HG03097 (cell line): Measurements from ENCODE around the gene ARHGAP22.

Source experiments
- ATAC-seq: cut with Tn5 transposase; IDR thresholded peaks from one replicate; pipeline ENCODE4 v1.9.1; 2021; ENCODE audit not compliant: unreplicated experiment, low FRiP score

The ARHGAP22 gene

GRCh38 chr10:48556065-48556464 lies 48.8 kb downstream of the ARHGAP22 start:
- no peak for ATAC-seq

- no peak for ATAC-seq
Measured at GRCh38 chr10:48555310-48556042, 49.4 kb downstream of the ARHGAP22 start.

DNA sequence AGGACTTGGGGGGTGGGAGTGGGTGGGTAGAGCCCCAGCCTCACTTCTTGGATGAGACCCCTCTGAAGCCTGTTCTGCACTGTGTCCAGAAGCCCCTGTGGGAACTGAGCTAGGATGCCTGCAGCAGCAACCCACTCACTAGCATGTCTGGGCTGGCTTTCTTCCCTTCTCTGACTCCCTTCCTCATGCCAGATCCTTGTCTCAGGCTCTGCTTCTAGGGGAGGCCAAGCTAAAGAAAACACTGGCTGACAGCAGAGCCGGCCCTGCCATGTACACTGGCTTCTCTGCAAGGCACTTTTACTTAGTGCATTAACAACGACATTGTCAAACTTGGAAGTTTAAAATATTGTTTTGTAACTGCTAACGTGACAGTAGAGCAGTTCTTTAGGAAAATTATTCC lies 50.2 kb downstream of the ARHGAP22 start:
- ATAC-seq, result no peak

DNA sequence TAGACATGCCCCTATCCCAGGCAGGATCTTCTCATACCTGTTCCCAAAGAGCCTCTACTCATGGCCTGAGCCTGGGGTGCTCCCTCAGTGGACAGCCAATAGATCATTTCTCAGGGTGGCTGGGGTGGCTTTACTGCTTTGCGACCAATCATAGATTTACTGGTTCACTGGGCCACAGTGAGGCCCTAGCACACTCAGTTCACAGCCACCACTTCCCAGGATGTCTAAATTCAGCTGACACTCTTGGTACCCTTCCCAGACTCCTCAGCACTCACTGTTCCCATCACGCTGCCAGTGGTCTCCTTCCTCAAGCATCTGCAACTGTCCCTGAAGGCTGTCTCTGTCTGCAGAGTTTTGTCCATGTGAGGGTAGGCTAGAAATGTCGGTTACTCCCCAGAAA lies 50.6 kb downstream of the ARHGAP22 start:
- no peak for ATAC-seq

- ATAC-seq, result no peak
Measured at GRCh38 chr10:48552946-48553564, 51.8 kb downstream of the ARHGAP22 start.

DNA sequence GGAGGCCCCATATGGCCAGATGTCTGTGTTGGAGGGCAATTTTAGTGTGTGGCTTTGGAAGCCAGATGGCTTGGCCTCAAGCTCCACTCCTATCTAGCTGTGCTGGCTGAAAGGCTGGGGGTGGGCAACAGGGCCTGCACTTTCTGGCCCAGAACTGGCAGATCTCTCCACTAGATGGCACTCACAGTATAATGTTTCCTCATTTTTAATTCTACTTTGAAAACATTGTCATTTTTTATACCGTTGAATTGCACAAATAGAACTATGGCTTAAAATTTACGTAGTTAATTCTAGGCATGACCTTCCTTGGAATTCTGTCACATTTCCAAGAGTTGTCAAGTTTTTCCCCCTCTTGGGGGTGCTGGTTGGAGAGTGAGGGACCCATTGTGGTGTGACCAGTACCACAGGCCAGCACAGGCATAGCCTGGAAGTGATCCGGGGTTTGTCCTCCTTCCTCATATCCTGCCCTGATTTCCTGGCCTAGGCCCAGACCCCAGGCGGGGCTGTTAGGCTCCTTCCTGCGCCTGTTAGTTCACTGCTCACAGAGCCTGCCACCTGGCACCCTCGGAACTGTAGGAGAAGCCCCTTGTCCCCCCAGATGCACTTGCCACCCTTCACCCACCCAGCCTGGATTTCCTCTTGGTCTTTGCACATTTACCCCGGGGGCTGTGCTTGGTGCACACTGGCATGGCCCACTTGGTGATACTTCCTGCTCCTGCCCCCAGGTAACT lies 52.8 kb downstream of the ARHGAP22 start:
- no peak for ATAC-seq

- no peak for ATAC-seq
Measured at GRCh38 chr10:48550977-48551376, 53.9 kb downstream of the ARHGAP22 start.

- no peak for ATAC-seq
Measured at GRCh38 chr10:48550071-48550691, 54.7 kb downstream of the ARHGAP22 start.

- no peak for ATAC-seq
Measured at GRCh38 chr10:48549236-48549635, 55.6 kb downstream of the ARHGAP22 start.

GRCh38 chr10:48548531-48549135 lies 56.2 kb downstream of the ARHGAP22 start:
- no peak for ATAC-seq

DNA sequence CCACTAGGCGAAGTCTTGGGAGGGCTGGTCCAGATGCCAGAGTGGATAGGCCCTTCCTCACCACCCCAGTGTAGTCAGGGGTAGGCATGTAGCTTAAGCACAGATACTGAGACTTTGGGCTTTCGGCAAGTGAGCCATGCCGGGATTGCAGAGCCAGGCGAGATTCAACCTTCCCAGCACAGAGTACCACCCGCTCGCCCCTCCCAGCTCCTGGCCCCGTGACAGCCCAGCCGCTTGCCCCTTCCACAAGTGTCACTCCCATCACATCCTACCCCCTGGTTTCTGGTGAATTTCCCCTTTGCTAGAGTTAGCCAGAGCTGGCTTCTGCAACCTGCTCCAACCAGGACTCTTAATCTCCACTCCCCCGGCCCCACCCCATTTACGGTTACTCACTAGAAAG lies 56.9 kb downstream of the ARHGAP22 start:
- ATAC-seq, result no peak

DNA sequence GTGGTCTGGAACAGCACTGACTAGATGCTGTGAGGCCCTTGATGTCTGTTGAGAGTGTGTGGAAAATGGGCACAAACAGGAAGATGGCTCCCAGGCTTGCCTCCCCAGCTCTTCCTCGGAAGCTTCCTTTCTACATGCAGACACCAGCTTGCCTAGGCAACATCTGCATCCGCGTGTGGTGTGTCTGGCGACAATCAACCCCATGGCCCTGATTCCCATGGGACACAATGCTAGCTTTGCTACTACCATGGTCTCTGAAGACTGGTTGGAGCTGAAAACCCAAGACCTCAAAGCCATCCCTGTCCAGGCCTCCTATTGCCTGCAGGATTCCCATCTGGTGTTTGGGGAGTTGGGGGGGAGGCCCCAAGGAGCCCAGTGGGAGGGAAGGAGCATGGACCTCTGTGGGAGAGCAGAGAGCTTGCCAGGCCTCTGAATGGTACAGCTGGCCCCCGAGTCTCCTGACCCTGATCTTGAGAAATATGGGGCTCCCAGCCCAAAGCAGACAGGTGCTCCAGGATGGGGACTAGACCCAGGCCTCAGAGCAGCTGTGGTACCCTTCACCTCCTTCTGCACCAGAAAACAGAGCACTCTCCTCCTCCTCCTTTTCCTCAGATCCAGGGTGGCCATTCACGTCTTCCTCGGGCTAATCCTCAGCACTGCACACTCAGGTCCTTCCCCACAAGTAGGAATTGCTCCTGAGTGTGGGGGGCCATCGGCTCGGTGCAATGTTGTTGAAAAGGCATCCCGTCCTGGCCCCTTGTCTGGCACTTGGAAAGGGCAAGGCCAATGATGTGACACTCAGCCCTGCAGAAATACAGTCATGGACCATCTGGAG lies 57.6 kb downstream of the ARHGAP22 start:
- no peak for ATAC-seq

DNA sequence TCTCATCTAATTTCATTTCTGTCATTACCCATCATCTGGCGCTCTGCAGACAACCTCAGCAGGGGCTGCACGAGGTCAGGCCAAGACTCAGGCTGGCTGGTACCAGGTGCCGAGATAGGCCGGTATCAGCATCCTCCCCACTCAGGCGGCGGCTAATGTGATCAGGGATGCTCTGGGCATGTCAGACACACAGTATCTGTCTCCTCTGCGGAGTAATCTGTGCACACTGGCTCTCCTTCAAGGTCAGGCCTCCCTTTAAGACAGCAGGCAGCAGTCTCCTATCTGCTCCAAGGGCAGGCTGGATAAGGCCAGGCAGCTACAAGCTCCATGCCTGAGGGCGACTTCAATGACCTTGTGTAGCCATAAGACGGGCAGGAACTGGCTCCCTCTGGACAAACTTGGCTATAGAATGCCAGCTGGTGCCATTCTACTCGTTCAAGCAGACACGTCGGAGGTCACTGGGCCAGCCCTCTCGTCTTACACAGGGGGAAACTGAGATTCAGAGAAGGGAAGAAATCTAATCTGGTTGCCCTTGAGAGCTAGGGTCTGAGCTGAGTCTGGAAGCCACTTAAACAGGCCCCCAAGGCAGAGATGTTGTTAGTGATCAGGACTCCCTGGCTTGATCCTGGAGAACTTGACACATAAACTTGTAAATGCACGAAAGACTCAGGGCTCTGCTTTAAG lies 59.3 kb downstream of the ARHGAP22 start:
- no peak for ATAC-seq

- ATAC-seq, result no peak
Measured at GRCh38 chr10:48543182-48543844, 61.6 kb downstream of the ARHGAP22 start.

DNA sequence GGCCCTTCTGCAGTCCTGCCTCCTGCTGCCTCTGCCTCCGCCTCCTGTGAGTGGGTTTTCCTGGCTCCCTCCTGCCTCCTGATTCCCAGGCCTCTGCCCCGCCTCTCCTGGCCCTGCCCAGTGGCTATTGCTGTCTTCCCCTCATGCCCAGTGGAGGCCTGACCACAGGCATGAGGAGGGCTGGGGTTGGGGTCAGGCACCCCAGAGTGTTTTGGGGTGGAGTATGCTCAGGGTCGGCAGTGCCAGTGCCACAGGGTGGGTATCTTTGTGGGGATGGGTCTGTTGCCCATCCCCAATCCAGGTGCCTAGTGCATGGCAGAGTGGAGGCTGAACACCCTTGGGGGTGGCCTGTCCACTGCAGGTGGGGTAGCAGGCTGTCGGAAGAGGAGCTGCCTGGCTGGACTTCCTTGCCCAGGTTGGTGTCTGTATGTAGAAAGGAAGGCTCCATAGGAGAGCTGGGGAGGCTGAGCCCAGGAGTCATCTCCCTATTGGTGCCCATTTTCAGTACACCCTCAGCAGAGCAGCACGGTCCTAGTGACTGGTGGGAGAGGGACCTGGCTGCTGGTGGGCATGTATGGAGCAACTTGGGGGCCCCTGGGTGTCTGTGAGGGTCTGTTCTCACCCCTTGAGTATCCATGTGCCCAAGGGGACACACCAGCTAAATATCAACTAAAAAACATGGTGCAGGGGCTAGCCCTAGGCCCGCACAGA lies 62.2 kb downstream of the ARHGAP22 start:
- ATAC-seq, result no peak

GRCh38 chr10:48541144-48541795 lies 63.6 kb downstream of the ARHGAP22 start:
- ATAC-seq, result no peak

DNA sequence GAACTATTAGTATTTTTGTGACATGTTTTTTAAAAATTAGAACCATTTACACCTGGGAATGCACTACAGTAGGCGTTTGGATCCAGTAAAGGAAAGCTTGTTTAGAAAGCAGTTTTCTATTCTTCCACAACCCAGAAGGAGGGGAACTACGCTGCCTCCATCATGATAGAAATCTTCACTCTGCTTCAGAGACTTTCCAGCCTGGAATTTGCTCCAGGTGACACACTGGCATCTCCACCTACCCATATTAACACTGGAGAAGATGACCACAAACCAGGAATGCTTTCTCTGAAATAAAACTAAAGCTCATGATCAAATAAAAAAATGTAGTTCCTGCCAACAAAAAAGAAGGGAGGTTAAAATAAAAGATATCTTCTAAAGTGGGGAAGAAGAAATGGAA lies 66.3 kb downstream of the ARHGAP22 start:
- no peak for ATAC-seq
